Keratinocyte (primary cell): Measurements from ENCODE around the gene ATXN2. TPM values are rescaled to one million over a fixed set of nuclear protein-coding genes. Genes with fewer than 3 reads are reported as not detected.

Experiments used
- DNase-seq: peaks from one replicate; pipeline ENCODE4 v3.0.0-alpha.2; 2011; ENCODE audit warnings: low read depth, missing footprints, low spot score
- FAIRE-seq: peaks from 2 replicates; lab custom pipeline; 2011; peaks lifted over from hg19 to GRCh38; lab: Jason Lieb, UNC
- H2AFZ ChIP-seq: 2 replicates; pipeline ENCODE4 v1.6.0; 2012; ENCODE audit warnings: low read length, control low read depth, inconsistent platforms; ENCODE audit not compliant: control insufficient read depth
- H3K27ac ChIP-seq: 2 replicates; pipeline ENCODE4 v1.5.1; 2011; ENCODE audit warnings: low read length; ENCODE audit not compliant: control insufficient read depth, insufficient read depth
- H3K27me3 ChIP-seq: 3 replicates; pipeline ENCODE4 v1.6.0; 2011; ENCODE audit warnings: low read length; ENCODE audit not compliant: control insufficient read depth, insufficient read depth; ENCODE audit errors: extremely low read depth
- H3K36me3 ChIP-seq, 2 experiments: 2 replicates in 1 of 2; 3 replicates in 1 of 2; pipeline ENCODE4 v1.5.1; 2011; ENCODE audit warnings: low read length in 2 of 2, mild to moderate bottlenecking in 1 of 2; ENCODE audit not compliant: control insufficient read depth in 2 of 2, insufficient read depth in 2 of 2; ENCODE audit errors: extremely low read depth in 1 of 2
- H3K4me1 ChIP-seq: 3 replicates; pipeline ENCODE4 v1.5.1; 2011; ENCODE audit warnings: low read length; ENCODE audit not compliant: control insufficient read depth, insufficient read depth; ENCODE audit errors: extremely low read depth
- H3K4me2 ChIP-seq: 3 replicates; pipeline ENCODE4 v1.6.0; 2011; ENCODE audit warnings: low read depth, low read length; ENCODE audit not compliant: control insufficient read depth, insufficient read depth; ENCODE audit errors: extremely low read depth
- H3K4me3 ChIP-seq, 3 experiments: fragments of 200-600 bp in 1 of 3; sonication (generic) in 1 of 3; 2 replicates in 2 of 3; 3 replicates in 1 of 3; pipeline ENCODE4 v1.5.1; 2011 to 2016; ENCODE audit warnings: low read length in 3 of 3, mild to moderate bottlenecking in 3 of 3, control low read depth in 2 of 3, inconsistent platforms in 1 of 3, low read depth in 1 of 3, mixed read lengths in 1 of 3, mixed run types in 1 of 3, moderate library complexity in 1 of 3; ENCODE audit not compliant: control insufficient read depth in 2 of 3, insufficient read depth in 2 of 3; ENCODE audit errors: extremely low read depth in 1 of 3
- H3K79me2 ChIP-seq: 2 replicates; pipeline ENCODE4 v1.6.0; 2012; ENCODE audit warnings: low read length; ENCODE audit not compliant: control insufficient read depth, insufficient read depth
- H3K9ac ChIP-seq: 3 replicates; pipeline ENCODE4 v1.6.0; 2011; ENCODE audit warnings: low read length; ENCODE audit not compliant: control insufficient read depth, insufficient read depth; ENCODE audit errors: extremely low read depth
- H3K9me1 ChIP-seq: 3 replicates; pipeline ENCODE4 v1.6.0; 2011; ENCODE audit warnings: low read length; ENCODE audit not compliant: control insufficient read depth, insufficient read depth; ENCODE audit errors: extremely low read depth
- H3K9me3 ChIP-seq: 2 replicates; pipeline ENCODE4 v1.5.1; 2012; ENCODE audit warnings: low read depth, low read length; ENCODE audit not compliant: control insufficient read depth
- H4K20me1 ChIP-seq: 3 replicates; pipeline ENCODE4 v1.6.0; 2011; ENCODE audit warnings: low read length; ENCODE audit not compliant: control insufficient read depth, insufficient read depth; ENCODE audit errors: extremely low read depth
- CTCF ChIP-seq, 3 experiments: IDR thresholded peaks in 1 of 3; conservative IDR thresholded peaks in 1 of 3; optimal IDR thresholded peaks in 1 of 3; 2 replicates in 2 of 3; 3 replicates in 1 of 3; pipeline versions ENCODE3 to v1.5.1; 2011; ENCODE audit warnings: low read length in 3 of 3, mild to moderate bottlenecking in 3 of 3, moderate library complexity in 2 of 3, control low read depth in 1 of 3, inconsistent platforms in 1 of 3; ENCODE audit not compliant: insufficient read depth in 2 of 3; ENCODE audit errors: extremely low read depth in 1 of 3
- EZH2 ChIP-seq: IDR thresholded peaks from one replicate; pipeline ENCODE4 v1.6.1; 2012; ENCODE audit warnings: inconsistent platforms, mild to moderate bottlenecking, low read length, moderate library complexity
- dilution Hi-C: fragments of 300-500 bp; cut with MboI; formaldehyde crosslinking; loops from one replicate; pipeline ENCODE4 v1.7.0; 2020; ENCODE audit warnings: low sequenced_read_pairs; ENCODE audit not compliant: extremely low pct_ligation_motif_present
- polyA plus RNA-seq, 5 experiments: library from polyadenylated mRNA; depleted of rRNA in 3 of 5; stranded (reverse) in 3 of 5; stranded (forward) in 1 of 5; unstranded in 1 of 5; fragments of >200 nt; gene quantifications; 1 replicate in 1 of 5; 2 replicates in 3 of 5; 3 replicates in 1 of 5; pipeline versions ENCODE4 v1.2.1 to v1.2.3, GENCODE V29; 2011 to 2012; ENCODE audit warnings: missing spikeins in 2 of 5, low read depth in 1 of 5, low replicate concordance in 1 of 5

ATXN2 gene
- polyA plus RNA-seq, 1 donor (not counting 4 experiments of a cell fraction or from before 2014, with no cell fraction given) = 19.6 TPM

GRCh38 chr12:111451232-111451631, 147.9 kb downstream of the ATXN2 start:
- Histone ChIP-seq H3K4me2 (no peak overlapping the region), H3K9me3 (no peaks in the 10 kb centered on the region), H3K36me3 (peaks cover 43 to 57% of the 10 kb centered on the region in 2 experiments), H4K20me1 (peaks cover 4% of the 10 kb centered on the region), H2AFZ (no peak overlapping the region), H3K9ac (no peak overlapping the region), H3K4me1 (no peaks in the 10 kb centered on the region), H3K27ac (no peak overlapping the region), H3K79me2 (peaks cover 1% of the 10 kb centered on the region), H3K9me1 (no peaks in the 10 kb centered on the region), H3K4me3 (no peak overlapping the region), H3K27me3 (no peaks in the 10 kb centered on the region)
- dilution Hi-C loops = no loop called here
- no peak for TF ChIP-seq CTCF (optimal IDR thresholded peaks at IDR 0.05 in 1 of 3, IDR thresholded peaks at IDR 0.05 in 1 of 3, conservative IDR thresholded peaks at IDR 0.05 in 1 of 3; ENCODE audit: extremely low read depth in 1 of 3, insufficient read depth in 2 of 3, low read length in 3 of 3)
- no peak for FAIRE-seq
- DNase-seq = no peak

- Histone ChIP-seq H2AFZ (no peak overlapping the region), H3K79me2 (peaks cover 2% of the 10 kb centered on the region), H3K9me3 (no peaks in the 10 kb centered on the region), H3K9me1 (no peaks in the 10 kb centered on the region), H3K4me1 (no peaks in the 10 kb centered on the region), H3K27ac (no peak overlapping the region), H4K20me1 (peaks cover 4% of the 10 kb centered on the region), H3K4me3 (no peak overlapping the region), H3K27me3 (no peaks in the 10 kb centered on the region), H3K36me3 (peaks cover 37 to 58% of the 10 kb centered on the region in 2 experiments), H3K4me2 (no peak overlapping the region), H3K9ac (no peak overlapping the region)
- no peak for DNase-seq
- FAIRE-seq = no peak
- TF ChIP-seq CTCF (optimal IDR thresholded peaks at IDR 0.05 in 1 of 3, IDR thresholded peaks at IDR 0.05 in 1 of 3, conservative IDR thresholded peaks at IDR 0.05 in 1 of 3; ENCODE audit: extremely low read depth in 1 of 3, insufficient read depth in 2 of 3, low read length in 3 of 3) (no peak), EZH2 (no peak)
- dilution Hi-C loops = no loop called here
Measured at GRCh38 chr12:111450676-111451075, 148.4 kb downstream of the ATXN2 start.
